ENCODE data around the gene RELT. TPM values are rescaled to one million over a fixed set of nuclear protein-coding genes. Genes with fewer than 3 reads are reported as not detected.

RELT gene
- total RNA-seq, 1 donor: 4.0 TPM

- H3K27ac ChIP-seq (ENCODE audit: low read depth, low read length): no peak overlapping the region
- H3K4me1 ChIP-seq (ENCODE audit: insufficient read depth, low read length): peaks cover 26% of the 10 kb centered on the region
- peaks cover 31% of the 10 kb centered on the region for H3K36me3 ChIP-seq (ENCODE audit: insufficient read depth, low read length)
- H3K9me3 ChIP-seq (ENCODE audit: low read depth, low read length): no peaks in the 10 kb centered on the region
- H3K79me2 ChIP-seq (ENCODE audit: insufficient read depth, low read length): no peaks in the 10 kb centered on the region
- TF ChIP-seq CTCF (IDR thresholded peaks at IDR 0.05; ENCODE audit: extremely low read depth, low read depth, low read length): no peak
- no peaks in the 10 kb centered on the region for H4K20me1 ChIP-seq (ENCODE audit: insufficient read depth, low read length)
- no peak for DNase-seq (ENCODE audit: insufficient read length, low spot score, missing footprints)
- no peaks in the 10 kb centered on the region for H3K27me3 ChIP-seq (ENCODE audit: insufficient read depth, low read length)
- H3K4me2 ChIP-seq (ENCODE audit: insufficient read depth, low read length): no peak overlapping the region
- no peak overlapping the region for H2AFZ ChIP-seq (ENCODE audit: low read length)
- no peak overlapping the region for H3K4me3 ChIP-seq (ENCODE audit: insufficient read depth, low read length)
These were observed 33.2 kb downstream of the RELT start for GRCh38 chr11:73409431-73409830.

GRCh38 chr11:73410627-73411026, 34.4 kb downstream of the RELT start:
- H3K27ac ChIP-seq (ENCODE audit: low read depth, low read length): no peak overlapping the region
- H3K36me3 ChIP-seq (ENCODE audit: insufficient read depth, low read length): peaks cover 22% of the 10 kb centered on the region

DNA sequence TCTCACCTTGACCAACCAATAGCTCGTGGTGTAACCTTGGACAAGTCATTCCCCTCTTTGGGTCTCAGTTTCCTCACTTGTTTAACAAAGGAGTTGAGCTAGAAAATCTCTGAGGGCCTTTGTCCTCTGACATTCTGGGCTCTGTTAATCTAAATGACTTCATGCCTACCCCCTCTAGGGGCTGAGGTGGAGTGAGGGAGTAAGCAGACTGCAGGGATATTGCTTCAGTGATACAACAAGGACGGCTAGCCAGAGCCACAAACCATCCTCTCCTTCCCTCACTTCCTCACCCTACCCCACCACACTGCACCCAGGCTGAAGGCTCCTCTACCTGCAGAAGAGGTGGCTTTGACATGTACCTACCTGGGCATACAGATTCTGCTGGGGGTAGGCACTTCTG, 34.8 kb downstream of the RELT start:
- DNase-seq (ENCODE audit: insufficient read length, low spot score, missing footprints): no peak
- Histone ChIP-seq H3K36me3 (ENCODE audit: insufficient read depth, low read length) (peaks cover 20% of the 10 kb centered on the region), H4K20me1 (ENCODE audit: insufficient read depth, low read length) (no peaks in the 10 kb centered on the region), H3K4me3 (ENCODE audit: insufficient read depth, low read length) (no peak overlapping the region), H3K27me3 (ENCODE audit: insufficient read depth, low read length) (no peaks in the 10 kb centered on the region), H3K9me3 (ENCODE audit: low read depth, low read length) (no peaks in the 10 kb centered on the region), H3K79me2 (ENCODE audit: insufficient read depth, low read length) (no peaks in the 10 kb centered on the region), H3K27ac (ENCODE audit: low read depth, low read length) (no peak overlapping the region), H3K4me1 (ENCODE audit: insufficient read depth, low read length) (peaks cover 41% of the 10 kb centered on the region), H2AFZ (ENCODE audit: low read length) (no peak overlapping the region), H3K4me2 (ENCODE audit: insufficient read depth, low read length) (no peak overlapping the region)
- no peak for TF ChIP-seq CTCF (IDR thresholded peaks at IDR 0.05; ENCODE audit: extremely low read depth, low read depth, low read length)

More at GRCh38 chr11:73410627-73411026, 34.4 kb downstream of the RELT start:
- DNase-seq (ENCODE audit: insufficient read length, low spot score, missing footprints): no peak
- H3K79me2 ChIP-seq (ENCODE audit: insufficient read depth, low read length): no peaks in the 10 kb centered on the region
- no peak overlapping the region for H2AFZ ChIP-seq (ENCODE audit: low read length)
- no peaks in the 10 kb centered on the region for H3K27me3 ChIP-seq (ENCODE audit: insufficient read depth, low read length)
- no peak overlapping the region for H3K4me2 ChIP-seq (ENCODE audit: insufficient read depth, low read length)
- no peak for TF ChIP-seq CTCF (IDR thresholded peaks at IDR 0.05; ENCODE audit: extremely low read depth, low read depth, low read length)
- no peak overlapping the region for H3K4me3 ChIP-seq (ENCODE audit: insufficient read depth, low read length)
- peaks cover 37% of the 10 kb centered on the region for H3K4me1 ChIP-seq (ENCODE audit: insufficient read depth, low read length)
- no peaks in the 10 kb centered on the region for H4K20me1 ChIP-seq (ENCODE audit: insufficient read depth, low read length)
- no peaks in the 10 kb centered on the region for H3K9me3 ChIP-seq (ENCODE audit: low read depth, low read length)

DNA sequence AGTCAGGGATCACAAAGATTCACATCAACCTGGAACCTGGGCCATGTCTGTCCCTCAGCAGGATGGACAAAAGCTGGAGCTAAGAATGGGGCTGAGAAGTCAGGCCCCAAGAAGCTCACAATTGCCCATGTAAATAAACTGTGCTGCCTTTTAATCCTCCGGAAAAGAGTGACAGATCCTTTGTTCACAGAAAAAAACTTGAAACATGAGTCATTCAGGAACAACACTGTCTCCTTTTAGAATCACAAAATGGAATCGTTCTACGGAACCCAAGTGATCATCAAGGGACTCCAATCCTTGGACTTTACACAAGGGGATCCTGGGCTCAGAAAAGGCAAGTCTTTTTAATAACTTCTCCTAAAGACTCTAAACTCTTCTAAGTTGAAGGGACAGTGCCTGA, 36.1 kb downstream of the RELT start:
- Histone ChIP-seq H2AFZ (ENCODE audit: low read length) (peak overlapping the region; percentile 28), H3K4me1 (ENCODE audit: insufficient read depth, low read length) (peaks cover 54% of the 10 kb centered on the region), H3K27me3 (ENCODE audit: insufficient read depth, low read length) (no peaks in the 10 kb centered on the region), H3K4me3 (ENCODE audit: insufficient read depth, low read length) (no peak overlapping the region), H3K27ac (ENCODE audit: low read depth, low read length) (peak overlapping the region; percentile 89), H4K20me1 (ENCODE audit: insufficient read depth, low read length) (no peaks in the 10 kb centered on the region), H3K9me3 (ENCODE audit: low read depth, low read length) (no peaks in the 10 kb centered on the region), H3K79me2 (ENCODE audit: insufficient read depth, low read length) (no peaks in the 10 kb centered on the region), H3K36me3 (ENCODE audit: insufficient read depth, low read length) (peaks cover 18% of the 10 kb centered on the region), H3K4me2 (ENCODE audit: insufficient read depth, low read length) (peak overlapping the region; percentile 33)
- no peak for DNase-seq (ENCODE audit: insufficient read length, low spot score, missing footprints)
- TF ChIP-seq CTCF (IDR thresholded peaks at IDR 0.05; ENCODE audit: extremely low read depth, low read depth, low read length): no peak
